G401 (cell line): ENCODE results near the gene GPER1. TPM values are rescaled to one million over a fixed set of nuclear protein-coding genes. Genes with fewer than 3 reads are reported as not detected.
A peak's percentile ranks its signal among the peaks of the same experiment; 100 is the strongest.

Experiments used
- DNase-seq: peaks from one replicate; pipeline ENCODE4 v3.0.0-alpha.2; 2015; ENCODE audit warnings: low spot score
- in situ Hi-C: cut with HindIII; loops from 2 replicates; pipeline ENCODE4 v1.10.0; 2016; ENCODE audit warnings: low sequenced_read_pairs, mixed read lengths
- total RNA-seq: library from RNA; depleted of rRNA; stranded (reverse); fragments of >200 nt; shearing (Covaris generic); gene quantifications from 2 replicates; pipeline ENCODE4 v1.2.3, GENCODE V29; 2014

GPER1 gene
- total RNA-seq, 1 experiment from 2014 or later: 3.5 TPM

- DNase-seq: no peak
- in situ Hi-C loops: no loop called here
Observed at GRCh38 chr7:1098243-1099153, 10.6 kb downstream of the GPER1 start.

GRCh38 chr7:1099154-1099542, 11.2 kb downstream of the GPER1 start:
- no peak for DNase-seq
- in situ Hi-C loops: no loop called here

DNA sequence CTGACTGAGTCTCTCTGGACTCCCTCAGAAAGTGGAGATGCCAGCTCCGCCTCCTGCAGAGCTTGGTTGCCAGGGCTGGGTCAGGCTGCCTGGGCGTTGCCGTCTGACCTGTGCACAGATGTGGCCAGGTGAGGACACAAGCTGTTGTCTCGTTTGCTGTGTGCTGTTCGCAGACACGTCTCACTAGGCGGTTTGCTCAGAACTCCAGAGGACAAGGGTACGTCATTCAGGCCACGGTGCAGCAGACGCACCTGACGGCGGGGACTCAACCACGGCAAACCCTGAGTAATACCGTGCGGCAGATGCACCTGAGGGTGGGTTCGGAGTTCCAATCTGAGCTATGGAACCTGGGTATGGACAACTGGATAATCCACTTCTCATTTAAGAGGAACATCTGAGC, 11.7 kb downstream of the GPER1 start:
- DNase-seq: no peak
- in situ Hi-C loops: no loop called here

GRCh38 chr7:1100386-1100785, 12.5 kb downstream of the GPER1 start:
- no peak for DNase-seq
- in situ Hi-C loops: no loop called here

- no peak for DNase-seq
- in situ Hi-C loops: no loop called here
Observed at GRCh38 chr7:1100834-1101562, 13.1 kb downstream of the GPER1 start.

DNA sequence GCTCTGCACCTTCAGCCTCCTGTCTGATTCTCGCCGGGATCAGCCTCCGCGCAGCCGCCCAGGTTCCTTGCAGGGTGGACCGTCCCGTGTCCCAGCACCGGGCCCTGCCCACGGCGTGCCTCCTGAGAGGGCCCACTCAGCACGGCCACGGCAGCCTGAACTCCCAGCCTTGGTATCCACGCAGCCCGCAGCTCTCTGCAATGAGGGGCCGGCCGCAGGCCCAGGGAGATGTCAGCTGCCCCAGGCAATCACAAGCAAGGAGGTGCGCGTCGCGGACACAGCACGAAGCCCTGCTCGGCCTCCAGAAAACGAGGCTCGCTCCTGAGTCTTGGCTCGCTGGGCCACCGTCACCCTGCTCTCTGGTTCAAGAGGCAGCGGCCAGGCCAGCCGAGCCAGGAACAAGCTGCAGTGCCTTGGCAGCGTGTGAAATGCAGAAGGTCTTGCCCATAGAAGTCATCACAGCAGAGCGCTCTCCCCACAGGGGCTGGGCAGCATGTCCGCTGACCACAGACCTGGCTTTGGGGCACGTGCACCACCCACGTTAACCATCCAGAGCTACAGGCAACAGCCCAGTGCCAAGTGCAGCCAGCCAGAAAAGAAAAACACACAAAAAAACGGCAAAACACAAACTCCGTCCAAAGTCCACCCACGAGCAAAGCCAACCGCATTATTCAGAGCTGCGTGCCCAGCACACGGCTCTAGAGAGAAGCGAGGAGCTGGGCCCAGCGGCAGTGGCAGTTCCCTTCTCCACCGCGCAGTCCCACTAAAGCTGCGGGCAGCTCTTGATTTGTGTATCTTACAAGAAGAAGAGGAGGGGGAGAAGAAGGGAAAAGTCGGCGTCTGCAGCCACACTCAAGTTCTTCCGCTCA, 13.9 kb downstream of the GPER1 start:
- in situ Hi-C loops: no loop called here
- DNase-seq: peak; percentile 59

DNA sequence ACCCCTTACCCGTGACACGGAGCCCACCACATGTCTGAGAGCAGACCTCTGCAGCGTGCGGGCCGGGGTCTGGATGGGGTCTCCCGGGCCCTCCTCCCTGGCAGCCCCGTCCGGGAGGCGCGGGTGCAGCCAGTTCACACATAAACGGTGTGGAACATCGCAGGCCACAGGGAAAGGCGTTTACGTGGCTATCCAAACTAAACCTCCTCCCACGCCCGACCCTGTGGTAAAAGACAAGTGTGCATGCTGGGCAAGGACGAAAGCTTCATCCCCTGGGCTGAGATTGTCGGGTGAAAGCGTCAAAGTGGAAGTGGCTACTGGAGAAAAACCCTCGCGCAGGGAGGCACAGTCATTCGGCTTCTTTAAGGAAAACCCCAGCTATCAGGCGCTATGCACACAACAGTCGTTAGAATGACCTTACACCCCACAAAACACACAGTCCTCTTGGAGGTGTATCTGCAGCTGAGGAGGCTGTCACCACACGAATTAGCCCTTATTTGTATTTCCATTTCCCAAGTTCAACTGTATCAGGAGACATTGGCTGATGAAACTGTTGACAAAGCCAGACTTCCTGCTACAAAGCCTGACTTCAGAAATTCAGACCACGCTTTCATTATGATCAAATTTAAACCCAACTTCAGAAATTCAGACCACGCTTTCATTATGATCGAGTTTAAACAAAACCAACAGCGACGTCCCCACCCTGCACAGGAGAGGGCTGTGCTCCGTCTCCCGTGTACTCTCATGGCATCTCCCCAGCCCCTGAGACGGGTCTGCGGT, 15.3 kb downstream of the GPER1 start:
- in situ Hi-C loops: no loop called here
- no peak for DNase-seq

DNA sequence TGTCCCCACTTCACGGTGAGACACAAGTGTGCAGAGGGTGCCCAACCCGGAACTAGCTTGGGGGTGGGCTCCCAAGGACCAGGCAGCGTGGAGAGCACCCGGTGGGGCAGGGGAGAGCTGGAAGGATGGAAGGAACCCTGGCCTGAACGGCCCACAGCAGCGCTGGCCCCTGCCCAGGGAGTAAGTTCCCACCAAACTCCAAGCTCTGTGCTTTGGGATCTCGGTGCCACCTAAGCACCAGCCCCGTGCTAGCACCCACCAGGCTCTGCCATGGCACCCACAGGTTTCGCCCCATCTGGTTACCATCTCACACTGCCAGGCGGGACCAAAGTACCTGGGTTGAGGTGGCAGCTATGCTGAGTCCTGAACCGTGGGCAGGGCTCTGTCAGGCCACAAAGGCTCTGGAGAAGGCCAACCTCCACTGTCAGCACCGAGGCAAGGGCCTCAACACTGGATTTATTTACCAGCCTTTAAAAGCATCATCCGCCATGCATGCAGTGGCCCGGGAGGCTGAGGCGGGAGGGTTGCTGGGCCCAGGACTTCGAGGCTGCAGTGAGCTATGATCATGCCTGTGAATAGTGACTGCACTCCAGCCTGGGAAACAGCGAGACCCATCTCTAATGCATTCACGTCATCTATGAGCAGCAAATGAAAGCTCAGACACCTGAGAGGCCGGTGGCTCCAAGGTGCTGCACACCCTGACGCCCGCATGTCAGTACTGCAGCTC, 16.0 kb downstream of the GPER1 start:
- in situ Hi-C loops: no loop called here
- no peak for DNase-seq

DNA sequence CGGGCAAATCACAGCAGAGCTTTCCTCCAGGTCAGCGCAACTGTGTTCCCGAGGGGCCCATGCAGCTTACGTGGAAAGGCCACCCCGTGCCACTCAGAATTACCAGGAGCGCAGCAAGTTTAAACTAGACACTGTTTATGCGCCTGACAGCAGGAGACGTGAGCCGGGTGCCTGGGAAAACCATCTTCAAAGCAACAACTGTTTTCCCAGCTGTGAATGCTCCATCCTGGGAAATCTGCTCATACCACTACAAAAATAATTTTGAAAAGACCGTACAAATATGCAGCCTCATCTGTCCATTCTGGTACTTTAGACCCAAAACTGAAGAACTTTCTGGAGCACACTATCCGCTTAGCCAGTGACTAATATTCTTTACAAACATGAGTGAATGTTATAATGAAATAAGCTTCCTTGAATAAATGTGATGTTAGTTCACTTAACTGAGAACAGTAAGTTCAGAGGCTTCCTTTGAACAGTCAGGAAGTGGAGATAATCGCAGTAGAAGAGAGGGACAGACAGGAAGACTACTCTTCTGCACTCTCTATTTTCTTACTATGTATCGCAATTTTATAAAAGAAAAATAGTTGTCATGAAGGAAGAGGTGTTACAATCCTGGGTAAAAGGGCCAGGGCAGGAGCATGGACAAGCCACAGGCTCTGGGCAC, 16.7 kb downstream of the GPER1 start:
- in situ Hi-C loops: no loop called here
- DNase-seq: no peak

- no peak for DNase-seq
- in situ Hi-C loops: no loop called here
Observed at GRCh38 chr7:1105189-1105588, 17.3 kb downstream of the GPER1 start.

- peak; percentile 53 for DNase-seq
- in situ Hi-C loops: no loop called here
Observed at GRCh38 chr7:1106063-1106792, 18.3 kb downstream of the GPER1 start.

DNA sequence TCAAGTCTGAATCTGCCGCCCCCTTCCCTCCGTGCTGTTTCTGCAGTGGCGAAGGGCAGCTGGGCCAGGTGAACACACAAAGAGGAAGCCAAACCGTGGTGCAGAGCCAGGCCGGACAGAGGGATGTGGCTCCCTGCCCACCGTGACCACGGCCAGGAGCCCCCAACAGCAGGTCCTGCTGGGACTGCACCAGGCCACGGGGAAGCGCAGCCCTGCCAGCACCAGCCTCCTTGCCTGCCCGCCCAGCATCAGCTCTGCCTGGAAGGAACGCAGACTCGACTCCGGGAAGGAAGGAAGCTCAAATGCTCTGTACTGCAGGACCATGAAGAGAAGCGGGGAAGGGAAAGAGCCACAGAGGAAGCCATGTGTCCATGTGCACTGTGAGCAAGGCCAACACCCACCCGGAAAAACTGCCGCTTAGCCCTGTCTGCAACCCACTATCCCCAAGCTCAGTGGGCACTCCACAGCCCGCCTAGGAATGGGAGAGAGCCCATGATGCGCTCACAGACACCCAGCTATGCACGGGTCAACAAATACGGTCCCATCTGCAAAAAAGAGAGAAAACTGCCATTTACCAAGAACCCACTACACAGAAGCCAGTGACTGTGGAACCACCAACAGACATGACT, 19.0 kb downstream of the GPER1 start:
- in situ Hi-C loops: no loop called here
- DNase-seq: peak; percentile 75

- no peak for DNase-seq
- in situ Hi-C loops: no loop called here
Observed at GRCh38 chr7:1108264-1108920, 20.5 kb downstream of the GPER1 start.

- in situ Hi-C loops: no loop called here
- DNase-seq: no peak
Observed at GRCh38 chr7:1109581-1110310, 21.8 kb downstream of the GPER1 start.

- in situ Hi-C loops: no loop called here
- DNase-seq: no peak
Observed at GRCh38 chr7:1110358-1110757, 22.4 kb downstream of the GPER1 start.

GRCh38 chr7:1111156-1111555, 23.2 kb downstream of the GPER1 start:
- DNase-seq: no peak
- in situ Hi-C loops: no loop called here
